RWPE2 (cell line): Measurements from ENCODE around the gene NEMP1.
A peak's percentile ranks its signal among the peaks of the same experiment; 100 is the strongest.

Source experiments
- ATAC-seq: fragments of 200-7000 bp; cut with Tn5 transposase; 3 replicates; pipeline ENCODE4 v1.9.1; 2021; ENCODE audit warnings: low read depth
- DNase-seq: peaks from one replicate; pipeline ENCODE4 v3.0.0-alpha.2; 2020; ENCODE audit warnings: low spot score
- H3K27ac ChIP-seq: fragments of 450-650 bp; 2 replicates; pipeline ENCODE4 v1.5.1; 2017; ENCODE audit warnings: mild to moderate bottlenecking; ENCODE audit not compliant: poor library complexity, severe bottlenecking
- H3K27me3 ChIP-seq: fragments of 250-450 bp; sonication (Bioruptor Pico); 2 replicates; pipeline ENCODE4 v1.5.1; 2021; ENCODE audit warnings: mild to moderate bottlenecking, moderate library complexity; ENCODE audit not compliant: insufficient read depth, poor library complexity, severe bottlenecking
- H3K36me3 ChIP-seq: fragments of 250-450 bp; sonication (Bioruptor Pico); 2 replicates; pipeline ENCODE4 v1.5.1; 2020; ENCODE audit warnings: low read depth, mild to moderate bottlenecking, moderate library complexity
- H3K4me1 ChIP-seq: fragments of 250-450 bp; sonication (Bioruptor Pico); 2 replicates; pipeline ENCODE4 v1.5.1; 2021; ENCODE audit warnings: mild to moderate bottlenecking, moderate library complexity; ENCODE audit not compliant: insufficient read depth, poor library complexity, severe bottlenecking
- H3K4me3 ChIP-seq: fragments of 250-450 bp; sonication (Bioruptor Pico); 2 replicates; pipeline ENCODE4 v1.5.1; 2021; ENCODE audit warnings: mild to moderate bottlenecking, moderate library complexity; ENCODE audit not compliant: severe bottlenecking
- H3K9me3 ChIP-seq: fragments of 250-450 bp; sonication (Bioruptor Pico); 2 replicates; pipeline ENCODE4 v1.5.1; 2021; ENCODE audit warnings: mild to moderate bottlenecking, moderate library complexity; ENCODE audit not compliant: severe bottlenecking
- CTCF ChIP-seq: fragments of 450-650 bp; IDR thresholded peaks from one replicate; pipeline ENCODE4 v1.5.1; 2017; ENCODE audit warnings: mild to moderate bottlenecking, moderate library complexity; ENCODE audit not compliant: poor library complexity, severe bottlenecking

NEMP1 gene

DNA sequence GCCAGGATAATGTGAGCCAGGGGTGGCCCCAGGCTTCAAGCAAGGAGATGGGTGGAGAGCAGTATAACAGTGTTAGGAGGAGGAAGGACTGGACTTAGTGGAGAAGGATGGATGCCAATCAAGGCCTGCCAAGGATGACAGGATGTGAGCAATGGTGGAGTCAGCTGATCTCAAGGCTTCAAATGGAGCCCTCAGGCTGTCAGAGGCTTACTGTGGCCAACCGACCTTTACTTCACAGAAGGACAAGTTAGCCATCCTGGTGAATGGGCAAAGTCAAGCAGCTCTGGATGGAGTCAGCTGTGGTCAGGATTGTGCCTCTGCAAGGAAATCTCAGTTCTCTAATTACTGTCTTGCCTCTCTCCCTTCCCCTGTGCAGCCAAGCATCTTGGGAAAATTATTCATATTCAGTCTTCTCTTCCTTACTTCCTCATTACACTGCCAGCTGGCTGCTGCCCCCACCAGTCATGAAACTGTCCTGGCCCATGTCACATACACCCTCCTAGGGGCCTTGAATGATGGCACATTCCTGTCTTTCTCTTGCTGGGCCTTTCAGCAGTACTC is 40.2 kb upstream of the NEMP1 start:
- peak overlapping the region; percentile 73 for H3K27ac ChIP-seq
- DNase-seq = no peak
- H3K4me3 ChIP-seq = no peak overlapping the region
- no peaks in the 10 kb centered on the region for H3K27me3 ChIP-seq
- TF ChIP-seq CTCF = no peak
- H3K4me1 ChIP-seq = peaks cover 11% of the 10 kb centered on the region
- ATAC-seq = peak; percentile 94
- H3K9me3 ChIP-seq = no peaks in the 10 kb centered on the region
- no peaks in the 10 kb centered on the region for H3K36me3 ChIP-seq

GRCh38 chr12:57116580-57117281 is 38.1 kb upstream of the NEMP1 start:
- H3K36me3 ChIP-seq = no peaks in the 10 kb centered on the region
- H3K4me3 ChIP-seq = no peak overlapping the region
- no peaks in the 10 kb centered on the region for H3K9me3 ChIP-seq
- no peak overlapping the region for H3K27ac ChIP-seq
- no peak for ATAC-seq
- H3K27me3 ChIP-seq = no peaks in the 10 kb centered on the region
- DNase-seq = no peak
- no peak for TF ChIP-seq CTCF
- H3K4me1 ChIP-seq = peaks cover 18% of the 10 kb centered on the region

DNA sequence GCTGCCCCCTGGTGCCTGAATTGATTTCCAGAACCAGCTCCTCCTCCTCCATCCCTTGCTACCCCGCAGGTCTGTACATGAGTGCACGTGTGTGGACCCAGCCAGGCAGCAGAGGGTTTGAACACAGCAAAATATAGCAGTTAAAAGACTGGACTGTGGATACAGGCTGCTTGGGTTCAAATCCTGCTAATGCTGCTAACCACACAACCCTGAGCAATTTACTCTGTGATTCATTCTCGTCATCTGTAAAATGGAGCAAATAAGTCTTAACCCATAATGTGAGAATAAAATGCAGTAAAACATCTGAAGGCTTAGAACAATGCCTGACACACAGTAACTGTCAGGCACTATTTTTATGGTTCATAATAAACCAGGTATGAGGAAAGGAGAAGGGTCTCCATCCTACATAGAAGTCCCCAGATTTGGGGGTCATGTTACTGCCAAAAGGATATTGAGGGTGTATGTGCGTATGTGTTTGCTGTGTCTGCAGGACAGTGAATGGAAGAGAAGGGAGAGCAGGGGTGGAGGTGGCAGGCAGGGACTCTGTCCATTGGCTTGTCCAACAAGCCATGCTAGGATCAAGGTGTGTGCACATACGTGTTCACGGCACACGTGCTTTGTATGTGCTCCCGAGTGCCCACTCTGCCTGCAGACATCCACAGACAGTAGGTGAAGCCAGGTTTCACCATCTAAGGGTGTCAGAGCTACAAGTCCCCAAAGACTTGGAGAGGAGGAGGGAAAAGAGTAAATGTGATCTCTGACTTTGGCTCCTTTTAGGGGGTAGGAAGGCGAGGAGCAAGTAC is 34.1 kb upstream of the NEMP1 start:
- no peak overlapping the region for H3K4me3 ChIP-seq
- DNase-seq = no peak

GRCh38 chr12:57111031-57111734 is 32.6 kb upstream of the NEMP1 start, which contains the start of gene STAT6:
TSS of gene STAT6 (minus strand) at chr12:57111362. CDS start at chr12:57108278, 3,084 bp downstream.
- Histone ChIP-seq H3K27me3 (no peaks in the 10 kb centered on the region), H3K9me3 (no peaks in the 10 kb centered on the region), H3K27ac (peak within 1 kb of the TSS; percentile 98), H3K4me3 (peak within 1 kb of the TSS; percentile 46), H3K36me3 (peaks cover 21% of the 10 kb centered on the region), H3K4me1 (peaks cover 7% of the 10 kb centered on the region)
- DNase-seq (no peak), ATAC-seq (peak; percentile 54)
- no peak for TF ChIP-seq CTCF

More for the DNA sequence above, 34.1 kb upstream of the NEMP1 start:
- peak; percentile 89 for TF ChIP-seq CTCF
- no peak for ATAC-seq
- H3K27ac ChIP-seq = peak overlapping the region; percentile 98
- H3K9me3 ChIP-seq = no peaks in the 10 kb centered on the region
- H3K36me3 ChIP-seq = 0 out of 2 replicates have a peak, but pooled peaks cover 7% of the 10 kb centered on the region
- peaks cover 7% of the 10 kb centered on the region for H3K4me1 ChIP-seq
- no peaks in the 10 kb centered on the region for H3K27me3 ChIP-seq
